ENCODE measurements around the gene SIRT6.
"Not testable (repeated sequence)": the region's sequence is repeated elsewhere in the genome, so short reads cannot be mapped to it uniquely, and the experiment has no call there.

Gene SIRT6

GRCh38 chr19:4182084-4182810 lies at the start of gene SIRT6, which contains the start of gene ANKRD24:
Gene SIRT6 (minus strand): TSS chr19:4182563. CDS start chr19:4182539, 24 bp downstream.
Gene ANKRD24 (plus strand): TSS chr19:4182689. CDS start chr19:4186426, 3,737 bp downstream.
- peak; percentile 100 for DNase-seq (ENCODE audit: low spot score)

GRCh38 chr19:4232139-4232538 lies 49.8 kb upstream of the SIRT6 start:
- not testable (repeated sequence) for DNase-seq (ENCODE audit: low spot score)

GRCh38 chr19:4231521-4231920 lies 49.2 kb upstream of the SIRT6 start:
- DNase-seq (ENCODE audit: low spot score) = not testable (repeated sequence)

GRCh38 chr19:4230237-4230636 lies 47.9 kb upstream of the SIRT6 start:
- DNase-seq (ENCODE audit: low spot score) = not testable (repeated sequence)

- DNase-seq (ENCODE audit: low spot score) = peak; percentile 41
Observed at GRCh38 chr19:4229179-4229931, 47.0 kb upstream of the SIRT6 start, which contains the start of gene EBI3. Gene EBI3 (plus strand): TSS chr19:4229523. CDS start chr19:4229551, 28 bp downstream.

GRCh38 chr19:4228765-4229178 lies 46.4 kb upstream of the SIRT6 start:
- DNase-seq (ENCODE audit: low spot score) = no peak

GRCh38 chr19:4227771-4228170 lies 45.4 kb upstream of the SIRT6 start:
- no peak for DNase-seq (ENCODE audit: low spot score)

GRCh38 chr19:4225885-4226284 lies 43.5 kb upstream of the SIRT6 start:
- DNase-seq (ENCODE audit: low spot score) = no peak

GRCh38 chr19:4224470-4224869 lies 42.1 kb upstream of the SIRT6 start:
- no peak for DNase-seq (ENCODE audit: low spot score)

- no peak for DNase-seq (ENCODE audit: low spot score)
Observed at GRCh38 chr19:4220188-4220587, 37.8 kb upstream of the SIRT6 start.

GRCh38 chr19:4218523-4218922 lies 36.2 kb upstream of the SIRT6 start:
- DNase-seq (ENCODE audit: low spot score) = not testable (repeated sequence)

- DNase-seq (ENCODE audit: low spot score) = no peak
Observed at GRCh38 chr19:4217429-4218264, 35.3 kb upstream of the SIRT6 start.

- no peak for DNase-seq (ENCODE audit: low spot score)
Observed at GRCh38 chr19:4216846-4217245, 34.5 kb upstream of the SIRT6 start.

- DNase-seq (ENCODE audit: low spot score) = no peak
Observed at GRCh38 chr19:4215807-4216206, 33.4 kb upstream of the SIRT6 start.

GRCh38 chr19:4213116-4213515 lies 30.8 kb upstream of the SIRT6 start:
- DNase-seq (ENCODE audit: low spot score) = no peak

GRCh38 chr19:4210166-4210731 lies 27.9 kb upstream of the SIRT6 start:
- DNase-seq (ENCODE audit: low spot score) = no peak

GRCh38 chr19:4208385-4209094 lies 26.2 kb upstream of the SIRT6 start:
- DNase-seq (ENCODE audit: low spot score) = peak; percentile 65

GRCh38 chr19:4206818-4207484 lies 24.6 kb upstream of the SIRT6 start:
- peak; percentile 63 for DNase-seq (ENCODE audit: low spot score)

- DNase-seq (ENCODE audit: low spot score) = no peak
Observed at GRCh38 chr19:4201798-4202197, 19.4 kb upstream of the SIRT6 start.

- no peak for DNase-seq (ENCODE audit: low spot score)
Observed at GRCh38 chr19:4200940-4201542, 18.7 kb upstream of the SIRT6 start.

Measured in GM03348 (cell line).